ENCODE data around the gene OTUB2. TPM values are rescaled to one million over a fixed set of nuclear protein-coding genes. Genes with fewer than 3 reads are reported as not detected.

OTUB2 gene
- polyA plus RNA-seq, 3 donors, result 0.11 to 0.53 (median 0.24) TPM

DNA sequence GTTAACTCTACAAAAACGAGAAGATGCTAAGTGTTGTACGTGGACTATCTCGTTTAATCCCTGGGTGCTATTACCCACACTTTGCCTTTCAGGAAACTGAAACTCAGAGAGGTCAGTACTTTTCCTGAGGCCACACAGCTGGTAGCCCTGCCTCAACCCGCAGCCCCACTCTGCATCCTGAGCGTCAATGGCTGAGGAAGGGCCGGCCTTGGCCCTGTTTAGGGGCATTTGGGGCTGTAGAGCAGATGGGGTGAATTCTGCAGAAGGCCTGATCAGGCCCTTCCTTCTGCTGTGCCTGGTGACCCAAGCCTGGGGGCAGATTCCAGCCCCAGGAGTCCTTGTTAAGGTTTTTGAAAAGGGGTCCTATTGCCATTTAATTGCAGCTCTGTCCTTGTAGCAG lies 32.8 kb upstream of the OTUB2 start:
- 72 to 78% (median 75%) methylated on average over 6 of the region's 6 CpGs for WGBS, 3 donors
- no peak overlapping the region for H3K27ac ChIP-seq (ENCODE audit: low read depth, low read length)

DNA sequence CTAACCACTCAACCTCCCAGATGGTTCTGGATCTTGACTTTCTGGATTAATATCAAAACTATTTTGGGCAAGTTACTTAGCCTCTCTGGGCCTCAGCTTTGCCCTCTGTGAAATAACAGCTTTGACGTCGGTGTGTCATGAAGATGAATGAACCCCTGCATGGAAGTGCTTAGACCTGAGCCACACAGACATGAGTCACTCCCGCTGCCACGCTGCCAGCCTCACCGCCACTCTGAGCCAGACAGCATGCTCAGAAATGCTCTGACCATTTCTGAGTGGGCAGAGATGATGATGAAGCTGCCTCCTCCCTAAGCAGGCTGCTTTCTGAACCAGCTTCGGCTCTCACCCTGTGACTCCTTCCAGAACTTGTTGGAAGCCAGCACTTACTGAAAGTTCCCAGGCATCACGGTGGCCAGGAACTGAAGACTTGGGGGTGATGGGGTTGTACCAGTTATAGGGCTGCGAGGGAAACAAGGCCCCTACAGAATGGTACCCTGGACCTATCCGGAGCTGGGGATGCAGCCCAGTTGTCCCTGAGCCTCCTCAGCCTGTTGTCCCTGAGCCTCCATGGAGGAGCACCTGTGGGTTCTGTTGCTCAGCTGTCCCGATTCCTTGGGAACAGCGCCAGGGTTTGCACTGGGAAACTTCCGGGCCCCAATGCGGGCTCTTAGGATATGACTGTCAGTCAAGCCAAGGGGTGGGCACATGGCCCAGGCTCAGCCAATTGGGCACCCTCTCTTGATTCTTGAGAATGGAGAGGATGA lies 31.0 kb upstream of the OTUB2 start:
- WGBS, 3 donors, result 46 to 58% (median 55%) methylated on average over 13 of the region's 13 CpGs
- no peak overlapping the region for H3K27ac ChIP-seq (ENCODE audit: low read depth, low read length)

DNA sequence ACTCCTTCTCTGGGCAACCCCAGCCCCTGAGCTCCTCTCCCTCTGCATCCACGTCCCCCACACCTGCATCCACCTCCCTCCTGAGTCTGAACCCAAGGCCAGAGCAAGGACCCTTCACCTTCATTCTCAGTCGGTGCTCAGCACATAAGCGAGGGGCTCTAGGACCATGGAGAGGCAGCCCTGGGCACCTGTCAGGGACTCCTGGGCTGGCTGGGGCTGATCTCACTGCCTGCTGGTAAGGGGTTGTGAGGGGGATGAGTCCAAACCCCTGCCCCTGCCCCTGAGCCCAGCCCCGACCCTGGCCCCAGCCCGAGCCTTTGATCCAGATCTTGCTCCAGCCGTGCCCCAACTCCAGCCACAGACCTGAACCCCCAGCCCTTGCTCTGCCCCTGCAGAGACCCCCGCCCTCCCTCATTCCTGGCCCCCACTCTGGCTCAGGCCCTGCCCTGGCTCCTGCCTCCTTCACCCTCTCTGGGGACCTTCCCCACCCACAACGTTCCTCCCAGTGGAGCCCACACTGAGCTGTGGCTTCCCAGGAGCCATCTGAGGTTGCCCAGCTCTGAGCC lies 29.9 kb upstream of the OTUB2 start:
- 47 to 64% (median 48%) methylated on average over 8 of the region's 8 CpGs for WGBS, 3 donors
- no peak overlapping the region for H3K27ac ChIP-seq (ENCODE audit: low read depth, low read length)

DNA sequence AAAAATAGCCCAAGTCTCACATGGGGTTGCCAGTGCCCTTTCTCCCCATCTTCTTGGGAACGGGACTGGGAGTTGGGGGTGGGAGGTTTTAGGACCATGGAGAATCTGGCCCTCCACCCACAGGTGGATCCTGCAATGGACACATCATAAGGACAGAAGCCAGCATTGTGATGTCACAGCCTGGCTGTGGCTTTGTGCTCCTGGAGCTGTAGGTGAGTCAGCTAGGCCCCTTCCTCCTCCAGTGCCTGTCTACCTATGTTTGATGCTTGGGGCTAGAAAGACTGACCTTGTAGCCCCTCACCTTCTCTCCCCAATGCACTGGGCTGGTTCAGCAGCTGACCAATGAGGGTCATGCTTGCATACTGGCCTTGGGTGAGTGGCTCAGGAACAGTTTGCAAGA lies 29.1 kb upstream of the OTUB2 start, which contains the start of gene CCDC197:
Gene CCDC197 (plus strand): TSS at position 220 of the 400 bp plus-strand sequence. CDS start 831 bp downstream, outside the sequence.
- no peak within 1 kb of the TSS for H3K27ac ChIP-seq (ENCODE audit: low read depth, low read length)
- 73 to 88% (median 74%) methylated on average over 1 of the region's 1 CpG for WGBS, 3 donors

DNA sequence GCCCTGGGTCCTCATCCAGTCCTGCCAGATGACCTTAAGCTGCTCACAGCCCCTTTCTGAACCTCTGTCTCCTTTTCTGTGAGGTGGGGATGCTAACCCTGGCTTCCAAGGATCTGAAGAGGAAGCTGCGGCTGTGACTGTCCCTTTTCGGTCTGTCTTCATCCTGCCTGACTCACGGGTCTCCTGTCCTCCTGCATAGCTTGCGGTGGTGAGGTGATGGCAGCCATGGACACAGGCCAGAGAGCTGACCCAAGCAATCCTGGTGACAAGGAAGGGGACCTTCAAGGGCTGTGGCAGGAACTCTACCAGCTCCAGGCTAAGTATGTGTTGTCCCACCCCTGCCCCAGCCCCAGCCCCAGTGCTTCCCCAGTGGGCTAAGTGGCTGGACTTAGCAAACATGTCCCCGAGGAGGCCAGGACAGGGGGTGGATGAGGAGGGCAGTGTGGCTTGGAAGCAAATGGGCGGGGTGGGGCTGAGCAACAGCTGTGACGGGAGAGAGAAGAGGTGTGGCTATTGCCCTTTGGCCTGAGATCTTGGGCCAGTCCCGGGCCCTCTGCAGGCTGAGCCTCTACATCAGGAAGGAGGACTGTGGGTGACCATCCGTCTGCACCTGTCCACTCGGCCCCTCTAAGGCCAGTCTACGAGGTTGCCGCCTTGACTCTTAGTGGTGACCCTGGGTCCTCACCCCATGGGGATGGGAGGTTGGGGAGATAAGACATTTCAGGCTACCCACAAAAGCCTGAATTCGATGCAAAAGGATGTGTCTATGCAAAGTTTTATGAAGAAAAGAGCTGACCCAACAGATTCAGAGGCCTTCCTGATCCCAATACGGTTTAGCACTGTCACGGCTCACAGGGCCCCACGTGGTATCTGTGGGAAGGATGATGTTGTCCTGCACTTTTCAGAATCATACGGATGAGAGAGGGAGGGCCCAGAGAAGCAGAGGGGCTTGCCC lies 27.9 kb upstream of the OTUB2 start:
- no peak overlapping the region for H3K27ac ChIP-seq (ENCODE audit: low read depth, low read length)
- WGBS, 3 donors, result 83 to 92% (median 85%) methylated on average over 17 of the region's 17 CpGs

DNA sequence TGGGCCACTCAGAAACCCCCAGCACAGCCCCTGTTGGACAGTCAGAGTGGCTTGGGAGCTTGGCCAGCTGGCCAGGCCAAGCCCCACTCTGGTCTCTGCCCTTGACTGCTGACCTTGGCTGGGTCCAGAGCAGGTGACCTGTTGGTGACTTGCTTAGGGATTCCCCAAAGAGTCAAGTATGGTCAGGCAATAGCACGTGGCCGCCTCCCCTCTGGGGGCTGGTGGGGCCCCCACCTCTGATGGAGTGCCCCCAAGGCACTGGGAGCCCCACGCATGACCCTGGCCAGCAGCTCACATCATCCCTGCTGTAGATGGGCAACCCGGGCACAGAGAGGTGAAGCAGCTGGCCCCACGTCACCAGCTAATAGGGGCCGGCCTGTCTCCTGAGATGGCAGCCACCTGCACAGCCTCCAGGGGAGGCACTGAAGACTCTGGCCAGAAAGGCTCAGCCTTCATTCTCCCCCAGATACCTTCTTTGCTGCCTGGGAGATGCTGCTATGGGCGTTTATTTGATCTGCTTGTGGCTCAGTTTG lies 27.2 kb upstream of the OTUB2 start:
- WGBS, 3 donors, result 81 to 93% (median 82%) methylated on average over 7 of the region's 7 CpGs
- H3K27ac ChIP-seq (ENCODE audit: low read depth, low read length), result no peak overlapping the region

DNA sequence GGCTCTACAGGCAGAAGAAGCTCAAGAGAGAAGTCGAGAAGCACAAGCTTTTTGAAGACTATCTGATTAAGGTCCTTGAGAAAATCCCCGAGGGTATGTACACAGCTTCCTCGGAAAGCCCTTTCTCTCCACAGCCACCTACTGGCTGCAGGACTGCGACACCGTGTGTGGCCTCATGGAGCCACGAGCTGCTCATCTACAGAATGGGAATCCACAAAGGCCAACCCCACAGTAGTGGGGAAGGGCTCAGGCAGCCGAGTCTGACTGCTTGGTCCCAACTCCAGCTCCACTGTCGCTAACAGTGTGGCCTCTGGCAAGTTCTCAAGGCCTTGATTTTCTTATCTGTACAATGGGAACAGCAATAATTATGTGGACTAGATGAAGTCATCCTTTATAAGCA lies 26.6 kb upstream of the OTUB2 start:
- 64 to 78% (median 72%) methylated on average over 8 of the region's 8 CpGs for WGBS, 3 donors
- H3K27ac ChIP-seq (ENCODE audit: low read depth, low read length), result no peak overlapping the region

DNA sequence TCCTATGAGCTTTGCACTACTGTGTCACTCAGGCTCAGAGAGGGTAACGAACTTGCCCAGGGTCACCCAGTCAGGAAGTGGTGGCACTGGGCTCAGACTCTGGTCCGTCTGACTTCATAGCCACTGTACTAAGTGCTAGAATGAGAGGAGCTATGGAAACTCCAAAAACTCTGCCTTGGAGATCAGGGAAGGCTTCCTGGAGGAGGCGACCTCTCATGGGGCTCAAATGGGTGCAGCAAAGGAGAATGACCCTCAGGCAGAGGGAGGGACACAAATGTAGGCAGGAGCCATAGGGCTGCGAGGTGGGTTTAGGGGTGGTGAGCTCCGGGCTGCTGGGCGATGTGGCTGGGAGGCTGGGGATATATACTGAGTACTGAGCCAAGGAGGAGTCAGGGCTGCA lies 25.9 kb upstream of the OTUB2 start:
- 79 to 86% (median 83%) methylated on average over 6 of the region's 6 CpGs for WGBS, 3 donors
- no peak overlapping the region for H3K27ac ChIP-seq (ENCODE audit: low read depth, low read length)

DNA sequence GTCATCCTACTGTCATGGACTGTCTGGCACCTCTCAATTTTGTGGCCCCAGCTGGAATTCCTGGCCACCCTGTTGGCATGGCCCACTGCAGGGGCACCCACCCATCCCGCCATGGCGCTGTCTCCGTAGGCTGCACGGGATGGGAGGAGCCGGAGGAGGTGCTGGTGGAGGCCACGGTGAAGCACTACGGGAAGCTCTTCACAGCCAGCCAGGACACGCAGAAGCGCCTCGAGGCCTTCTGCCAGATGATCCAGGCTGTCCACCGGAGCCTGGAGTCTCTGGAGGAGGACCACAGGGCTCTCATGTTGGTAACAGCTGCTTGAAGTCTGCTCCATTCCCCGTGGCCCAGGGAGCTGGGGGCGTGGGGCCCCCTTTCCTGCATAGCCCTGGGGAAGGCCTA lies 25.1 kb upstream of the OTUB2 start:
- H3K27ac ChIP-seq (ENCODE audit: low read depth, low read length), result no peak overlapping the region
- WGBS, 3 donors, result 56 to 67% (median 59%) methylated on average over 13 of the region's 13 CpGs

DNA sequence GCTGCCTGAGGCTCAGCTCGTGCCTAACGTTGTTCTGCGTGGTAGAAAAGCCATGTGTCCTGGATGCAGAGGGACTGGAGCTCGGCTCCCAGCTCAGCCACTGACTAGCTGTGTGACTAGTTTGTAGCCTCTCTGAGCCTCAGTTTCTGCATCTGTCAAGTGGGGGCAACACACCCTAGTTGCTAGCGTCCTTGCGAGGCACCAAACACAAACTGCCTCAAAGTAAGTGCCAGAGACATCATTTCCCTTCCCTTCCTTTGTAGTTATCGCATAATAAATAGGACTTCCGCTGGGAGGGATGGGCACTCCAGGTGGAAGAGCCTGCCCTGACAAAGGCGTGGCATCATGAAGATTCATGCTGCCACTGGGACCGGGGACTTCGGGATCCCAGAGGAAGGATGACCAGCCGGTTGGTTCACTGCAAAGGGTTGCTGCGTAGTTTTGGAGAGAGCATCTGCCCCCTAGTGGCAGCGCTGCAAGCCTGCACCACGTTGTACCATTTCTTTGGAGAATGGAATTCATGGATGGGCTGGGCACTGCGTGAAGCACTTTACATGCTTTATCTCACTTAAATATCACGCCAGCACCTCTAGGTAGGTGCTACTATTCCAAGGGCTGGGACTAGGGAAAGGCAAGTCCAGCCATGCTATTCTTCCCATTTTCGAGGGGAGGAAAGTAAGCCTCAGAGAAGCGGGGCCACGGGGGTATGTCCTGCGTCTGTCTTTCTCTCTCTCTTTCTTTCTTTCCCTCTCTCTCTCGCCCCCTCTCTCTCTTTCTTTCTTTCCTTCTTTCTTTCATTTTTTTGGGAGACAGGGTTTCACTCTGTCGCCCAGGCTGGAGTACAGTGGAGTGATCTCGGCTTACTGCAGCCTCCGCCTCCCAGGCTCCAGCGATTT lies 24.4 kb upstream of the OTUB2 start:
- WGBS, 3 donors, result 37 to 41% (median 40%) methylated on average over 26 of the region's 26 CpGs
- no peak overlapping the region for H3K27ac ChIP-seq (ENCODE audit: low read depth, low read length)

DNA sequence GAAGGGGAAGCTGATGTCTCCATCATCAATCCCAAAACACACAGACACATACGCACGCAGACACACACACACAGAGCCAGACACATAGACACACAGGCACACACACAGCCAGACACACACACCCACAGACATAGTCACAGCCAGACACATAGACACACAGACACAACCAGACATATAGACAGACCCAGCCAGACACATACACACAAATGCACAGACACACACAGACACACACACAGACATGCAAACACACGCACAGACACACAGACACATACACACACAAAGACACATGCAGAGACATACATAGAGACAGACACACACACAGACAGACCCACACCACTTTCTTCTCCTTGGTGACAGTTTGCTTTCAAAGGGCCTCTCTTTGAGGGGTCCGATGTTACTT lies 22.7 kb upstream of the OTUB2 start:
- 72 to 83% (median 76%) methylated on average over 3 to 4 of the region's 4 CpGs for WGBS, 3 donors
- H3K27ac ChIP-seq (ENCODE audit: low read depth, low read length), result no peak overlapping the region

DNA sequence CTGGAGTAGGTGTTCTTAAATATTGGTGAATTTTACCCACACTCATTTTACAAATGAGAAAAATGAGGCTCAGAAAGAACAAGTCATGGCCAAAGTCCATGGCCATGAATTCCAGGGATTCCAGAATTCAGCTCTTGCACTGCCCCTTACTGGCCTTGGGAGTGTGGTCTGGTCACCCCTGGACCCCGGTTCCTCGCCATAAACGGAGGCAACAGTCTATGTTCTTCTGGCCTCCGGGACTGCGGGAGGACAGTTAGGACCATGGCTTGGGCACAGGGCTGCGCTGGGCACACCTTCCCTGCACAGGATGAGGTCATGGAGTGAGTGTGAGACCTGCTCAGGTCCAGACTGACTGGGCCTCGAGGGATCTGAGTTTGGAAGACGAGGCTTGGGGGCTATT lies 22.1 kb upstream of the OTUB2 start:
- 66 to 75% (median 71%) methylated on average over 8 of the region's 8 CpGs for WGBS, 3 donors
- H3K27ac ChIP-seq (ENCODE audit: low read depth, low read length), result no peak overlapping the region

DNA sequence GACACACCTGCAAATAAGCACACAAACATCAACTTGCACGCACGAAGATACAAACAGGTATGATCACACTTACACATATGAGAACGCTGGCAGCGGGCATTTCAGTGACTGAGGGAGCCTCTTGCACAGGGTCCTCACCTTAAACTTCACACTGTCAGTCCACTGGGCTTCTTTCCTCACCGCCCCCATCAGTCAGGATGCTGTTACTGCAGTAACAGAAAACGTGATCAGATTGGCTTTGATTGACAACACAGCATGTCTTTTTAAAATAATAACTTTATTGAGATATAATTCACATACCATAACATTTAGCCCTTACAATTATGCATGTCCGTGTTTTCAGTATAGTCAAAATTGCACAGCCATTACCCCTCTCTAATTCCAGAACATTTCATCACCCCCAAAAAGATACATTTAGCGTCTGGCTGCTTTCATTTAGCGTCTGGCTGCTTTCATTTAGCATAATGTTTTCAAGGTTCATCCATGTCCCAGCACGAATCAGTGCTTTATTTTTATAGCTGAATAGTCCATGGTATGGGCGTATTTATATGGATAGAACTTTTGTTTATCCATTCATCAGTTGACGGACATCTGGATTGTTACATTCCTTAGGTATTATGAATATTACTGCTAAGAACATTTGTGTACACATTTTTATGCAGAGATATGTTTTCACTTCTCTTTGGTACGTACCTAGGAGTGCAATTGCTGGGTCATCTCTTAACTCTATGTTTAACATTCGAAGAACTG lies 20.6 kb upstream of the OTUB2 start:
- no peak overlapping the region for H3K27ac ChIP-seq (ENCODE audit: low read depth, low read length)
- 48 to 51% (median 48%) methylated on average over 14 of the region's 14 CpGs for WGBS, 3 donors

DNA sequence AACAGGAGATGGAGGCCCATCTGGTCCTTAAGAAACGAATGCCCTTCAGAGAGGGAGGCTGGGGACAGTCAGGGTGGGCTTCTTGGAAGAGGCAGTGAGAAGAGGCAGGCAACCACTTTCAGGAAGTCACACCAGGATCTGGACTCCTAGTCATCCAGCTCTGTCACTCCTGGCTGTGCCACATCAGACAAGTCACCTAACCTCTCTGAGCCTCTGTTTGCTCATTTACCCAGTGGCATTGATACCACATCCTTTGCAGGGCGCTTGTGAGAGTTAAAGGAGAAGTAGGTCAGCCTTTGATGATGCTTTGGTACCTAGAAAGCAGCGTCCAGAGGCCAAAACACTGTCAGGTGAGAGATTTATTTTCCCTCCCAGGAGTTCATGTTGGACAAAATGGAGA lies 17.9 kb upstream of the OTUB2 start:
- no peak overlapping the region for H3K27ac ChIP-seq (ENCODE audit: low read depth, low read length)
- 74 to 77% (median 74%) methylated on average over 3 of the region's 3 CpGs for WGBS, 3 donors

DNA sequence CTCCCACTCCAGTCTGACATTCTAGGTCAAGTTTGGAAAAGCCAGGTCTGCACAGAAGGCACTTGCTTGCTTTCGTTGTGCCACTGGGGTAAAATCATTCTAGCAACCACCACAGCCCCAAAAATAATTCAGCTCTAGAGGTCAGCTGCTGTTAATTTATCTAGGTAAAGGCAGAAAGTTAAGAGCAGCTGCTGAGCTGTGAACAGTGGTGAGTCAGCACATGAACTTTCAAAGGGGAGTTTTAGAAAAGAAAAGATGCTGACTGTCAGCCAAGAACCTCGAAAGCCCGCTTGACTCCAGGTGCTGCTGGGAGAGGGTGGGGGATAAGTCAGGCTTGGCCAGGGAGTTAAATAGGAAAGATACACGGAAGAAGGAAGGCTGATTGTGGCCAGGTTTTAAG lies 16.4 kb upstream of the OTUB2 start:
- no peak overlapping the region for H3K27ac ChIP-seq (ENCODE audit: low read depth, low read length)
- WGBS, 3 donors, result 22 to 39% (median 33%) methylated on average over 4 of the region's 4 CpGs

DNA sequence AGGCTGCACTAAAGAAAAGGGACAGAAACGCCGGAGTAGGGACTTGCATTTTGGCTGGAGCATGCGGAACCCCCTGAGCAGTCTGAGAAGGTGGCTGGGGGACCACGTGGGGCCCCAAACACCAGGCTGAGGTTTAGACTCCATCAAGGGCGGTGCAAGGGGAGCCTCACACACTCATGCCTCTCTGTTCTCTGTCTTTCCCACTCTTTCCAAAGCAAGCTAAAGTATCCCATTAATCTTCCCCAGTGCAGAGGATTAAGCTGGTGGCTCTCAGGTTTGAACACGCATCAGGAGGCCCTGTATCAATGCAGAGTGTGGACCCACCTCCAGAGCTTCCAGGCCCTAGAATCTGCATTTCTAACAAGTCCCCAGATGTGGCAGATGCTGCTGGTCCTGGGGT lies 15.5 kb upstream of the OTUB2 start:
- WGBS, 3 donors, result 83 to 93% (median 86%) methylated on average over 6 of the region's 6 CpGs
- H3K27ac ChIP-seq (ENCODE audit: low read depth, low read length), result no peak overlapping the region

DNA sequence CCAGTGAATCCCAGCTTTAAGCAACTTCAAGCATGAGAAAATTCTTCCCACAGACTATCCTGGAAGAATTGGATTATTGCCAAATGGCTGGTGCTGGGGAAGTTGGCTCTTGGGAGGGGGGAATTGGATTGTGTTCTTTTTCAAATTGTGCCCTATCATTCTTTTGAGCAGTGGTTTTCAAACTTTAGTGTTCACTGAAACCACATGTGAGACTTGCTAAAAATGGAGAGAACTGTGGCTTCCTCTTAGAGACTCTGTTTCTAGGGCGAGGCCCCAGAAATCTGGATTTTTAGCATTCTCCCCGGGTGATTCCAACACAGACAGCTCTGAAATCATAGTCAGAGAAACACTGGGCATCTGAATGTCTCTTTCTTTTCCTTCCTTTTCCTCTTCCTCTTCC lies 14.3 kb upstream of the OTUB2 start:
- 17 to 70% (median 21%) methylated on average over 2 of the region's 2 CpGs for WGBS, 3 donors
- no peak overlapping the region for H3K27ac ChIP-seq (ENCODE audit: low read depth, low read length)
